HG03469 (cell line): ENCODE data around the gene GFOD2.

Experiments used
- ATAC-seq: cut with Tn5 transposase; IDR thresholded peaks from one replicate; pipeline ENCODE4 v1.9.1; 2021; ENCODE audit warnings: mild to moderate bottlenecking, moderate library complexity, moderate number of reproducible peaks; ENCODE audit not compliant: unreplicated experiment

Gene GFOD2

GRCh38 chr16:67733734-67734470, 14.8 kb upstream of the GFOD2 start:
- ATAC-seq = no peak

GRCh38 chr16:67731753-67732095, 12.6 kb upstream of the GFOD2 start:
- ATAC-seq = no peak

- no peak for ATAC-seq
Observed at GRCh38 chr16:67731071-67731752, 12.1 kb upstream of the GFOD2 start.

- ATAC-seq = no peak
Observed at GRCh38 chr16:67730326-67730725, 11.2 kb upstream of the GFOD2 start.

GRCh38 chr16:67729636-67730248, 10.6 kb upstream of the GFOD2 start:
- ATAC-seq = no peak

- ATAC-seq = no peak
Observed at GRCh38 chr16:67727521-67728485, 8.7 kb upstream of the GFOD2 start.

- no peak for ATAC-seq
Observed at GRCh38 chr16:67726106-67727034, 7.3 kb upstream of the GFOD2 start.

- no peak for ATAC-seq
Observed at GRCh38 chr16:67723911-67724305, 4.8 kb upstream of the GFOD2 start.

- ATAC-seq = no peak
Observed at GRCh38 chr16:67723151-67723910, 4.2 kb upstream of the GFOD2 start.

GRCh38 chr16:67720236-67720635, 1.1 kb upstream of the GFOD2 start:
- no peak for ATAC-seq

GRCh38 chr16:67719778-67720144, 645 bp upstream of the GFOD2 start:
- ATAC-seq = no peak

GRCh38 chr16:67718668-67719047, 458 bp downstream of the GFOD2 start:
- ATAC-seq = no peak

- ATAC-seq = no peak
Observed at GRCh38 chr16:67716097-67716496, 3.0 kb downstream of the GFOD2 start.

GRCh38 chr16:67714522-67714921, 4.6 kb downstream of the GFOD2 start:
- ATAC-seq = no peak

GRCh38 chr16:67713647-67714273, 5.4 kb downstream of the GFOD2 start:
- ATAC-seq = no peak

GRCh38 chr16:67710607-67711006, 8.5 kb downstream of the GFOD2 start:
- ATAC-seq = no peak

- ATAC-seq = no peak
Observed at GRCh38 chr16:67709050-67709449, 10.1 kb downstream of the GFOD2 start.

- ATAC-seq = no peak
Observed at GRCh38 chr16:67708368-67708771, 10.7 kb downstream of the GFOD2 start.

GRCh38 chr16:67707790-67708189, 11.3 kb downstream of the GFOD2 start:
- no peak for ATAC-seq
